ENCODE results near the gene PNLIPRP1. TPM values are rescaled to one million over a fixed set of nuclear protein-coding genes. Genes with fewer than 3 reads are reported as not detected.

PNLIPRP1 gene
- total and polyA plus RNA-seq, 8 donors, result 3,212 to 8,927 (median 4,675) TPM

DNA sequence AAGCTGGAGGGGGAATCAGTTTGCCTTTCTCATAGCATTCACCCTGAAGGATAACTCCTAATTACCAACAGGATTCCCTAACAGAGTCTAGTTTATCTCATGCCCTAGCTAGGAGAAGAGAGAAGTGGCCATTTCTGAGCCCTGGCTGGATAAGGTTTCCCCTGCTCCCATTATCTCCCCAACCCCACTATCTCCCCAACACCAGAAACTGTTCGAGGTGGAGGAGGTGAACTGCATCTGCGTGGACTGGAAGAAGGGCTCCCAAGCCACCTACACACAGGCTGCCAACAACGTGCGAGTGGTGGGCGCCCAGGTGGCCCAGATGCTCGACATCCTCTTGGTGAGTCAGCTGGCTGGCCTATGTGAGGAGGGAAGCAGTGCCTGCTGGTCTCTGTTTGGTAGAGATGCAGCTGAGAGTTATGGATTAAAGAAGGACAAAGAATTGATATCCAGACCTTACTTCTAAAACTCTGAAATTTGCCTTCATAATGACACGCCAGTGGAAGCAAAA is 3.8 kb downstream of the PNLIPRP1 start:
- Histone ChIP-seq H3K4me1 (peaks cover 0 to 17% (median under 1%) of the 10 kb centered on the region in 3 donors), H3K9me3 (no peaks in the 10 kb centered on the region), H3K27me3 (no peaks in the 10 kb centered on the region), H3K36me3 (peaks cover 0 to 42% (median 0%) of the 10 kb centered on the region in 3 donors), H3K27ac (peak overlapping the region; percentile 39 to 95 (median 93)), H3K4me3 (peak overlapping the region in 3 of 4 donors; percentile 38 to 52 (median 46))
- ATAC-seq (no peak), DNase-seq (peak in 3 of 6 donors; percentile 30 to 67 (median 66)), FAIRE-seq (no peak)
- TF ChIP-seq, protein P1, sequence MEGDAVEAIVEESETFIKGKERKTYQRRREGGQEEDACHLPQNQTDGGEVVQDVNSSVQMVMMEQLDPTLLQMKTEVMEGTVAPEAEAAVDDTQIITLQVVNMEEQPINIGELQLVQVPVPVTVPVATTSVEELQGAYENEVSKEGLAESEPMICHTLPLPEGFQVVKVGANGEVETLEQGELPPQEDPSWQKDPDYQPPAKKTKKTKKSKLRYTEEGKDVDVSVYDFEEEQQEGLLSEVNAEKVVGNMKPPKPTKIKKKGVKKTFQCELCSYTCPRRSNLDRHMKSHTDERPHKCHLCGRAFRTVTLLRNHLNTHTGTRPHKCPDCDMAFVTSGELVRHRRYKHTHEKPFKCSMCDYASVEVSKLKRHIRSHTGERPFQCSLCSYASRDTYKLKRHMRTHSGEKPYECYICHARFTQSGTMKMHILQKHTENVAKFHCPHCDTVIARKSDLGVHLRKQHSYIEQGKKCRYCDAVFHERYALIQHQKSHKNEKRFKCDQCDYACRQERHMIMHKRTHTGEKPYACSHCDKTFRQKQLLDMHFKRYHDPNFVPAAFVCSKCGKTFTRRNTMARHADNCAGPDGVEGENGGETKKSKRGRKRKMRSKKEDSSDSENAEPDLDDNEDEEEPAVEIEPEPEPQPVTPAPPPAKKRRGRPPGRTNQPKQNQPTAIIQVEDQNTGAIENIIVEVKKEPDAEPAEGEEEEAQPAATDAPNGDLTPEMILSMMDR (IDR thresholded peaks at IDR 0.05), result no peak
- intact Hi-C loops (cut with DNase I), result loop anchor here in 1 of 3 donors (5.0 kb wide), 1 partner anchor 52 kb away; no protein-coding TSS in a partner anchor
- 45 to 49% methylated on average over 7 of the region's 7 CpGs for WGBS, 2 donors

DNA sequence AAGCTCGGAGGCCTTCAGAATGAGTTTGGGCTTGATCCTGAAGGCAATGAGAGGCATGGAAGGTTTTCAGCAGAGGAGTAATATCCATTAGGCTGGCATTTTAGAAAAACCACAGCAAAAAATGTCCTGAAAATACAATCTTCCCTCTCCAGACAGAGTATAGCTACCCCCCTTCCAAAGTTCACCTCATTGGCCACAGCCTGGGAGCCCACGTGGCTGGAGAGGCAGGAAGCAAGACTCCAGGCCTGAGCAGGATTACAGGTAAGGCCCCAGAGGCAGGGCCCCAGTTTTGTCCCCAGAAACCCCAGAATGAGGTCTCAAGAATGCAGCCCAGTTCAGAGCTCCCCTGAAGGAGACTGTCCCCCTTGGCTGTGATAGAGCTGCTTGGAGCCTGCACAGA is 5.3 kb downstream of the PNLIPRP1 start:
- Histone ChIP-seq H3K4me3 (peak overlapping the region in 3 of 4 donors; percentile 2 to 52 (median 46)), H3K9me3 (no peaks in the 10 kb centered on the region), H3K27me3 (no peaks in the 10 kb centered on the region), H3K27ac (peak overlapping the region; percentile 26 to 95 (median 93)), H3K36me3 (peaks cover 0 to 55% (median 0%) of the 10 kb centered on the region in 3 donors), H3K4me1 (peaks cover 0 to 16% (median 4%) of the 10 kb centered on the region in 3 donors)
- FAIRE-seq, result no peak
- intact Hi-C loops (cut with DNase I), result no loop called here
- TF ChIP-seq, protein P1 (IDR thresholded peaks at IDR 0.05), result no peak
- peak in 3 of 6 donors; percentile 15 to 47 (median 29) for DNase-seq
- 39 to 57% methylated on average over 2 of the region's 2 CpGs for WGBS, 2 donors
- peak in 1 of 4 donors; percentile 8 for ATAC-seq

DNA sequence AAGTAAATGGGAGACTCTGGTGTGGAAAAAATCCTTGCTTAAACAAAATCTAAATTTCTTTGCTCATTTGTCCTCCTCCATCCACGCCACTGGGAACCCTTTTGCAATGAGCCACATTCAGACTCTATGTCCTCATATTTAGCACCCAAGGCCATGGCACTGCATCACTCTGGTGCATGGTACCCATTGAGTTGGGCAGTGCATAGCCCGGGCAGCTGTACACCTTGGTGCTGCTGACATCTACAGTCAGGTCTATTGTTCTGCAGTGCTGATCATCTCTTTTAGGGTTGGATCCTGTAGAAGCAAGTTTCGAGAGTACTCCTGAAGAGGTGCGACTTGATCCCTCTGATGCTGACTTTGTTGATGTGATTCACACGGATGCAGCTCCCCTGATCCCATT is 6.8 kb downstream of the PNLIPRP1 start:
- peak overlapping the region in 2 of 4 donors; percentile 19 to 52 for H3K4me3 ChIP-seq
- no peaks in the 10 kb centered on the region for H3K27me3 ChIP-seq
- 41 to 42% methylated on average over 5 of the region's 5 CpGs for WGBS, 2 donors
- peak overlapping the region; percentile 19 to 35 (median 27) for H3K27ac ChIP-seq
- FAIRE-seq, result no peak
- ATAC-seq, result peak; percentile 7 to 28 (median 20)
- peak in 3 of 6 donors; percentile 39 to 58 (median 53) for DNase-seq
- H3K4me1 ChIP-seq, result peaks cover 0 to 19% (median 4%) of the 10 kb centered on the region in 3 donors
- TF ChIP-seq, protein P1 (IDR thresholded peaks at IDR 0.05), result no peak
- peaks cover 0 to 55% (median 0%) of the 10 kb centered on the region in 3 donors for H3K36me3 ChIP-seq
- no peaks in the 10 kb centered on the region for H3K9me3 ChIP-seq
- intact Hi-C loops (cut with DNase I), result no loop called here

DNA sequence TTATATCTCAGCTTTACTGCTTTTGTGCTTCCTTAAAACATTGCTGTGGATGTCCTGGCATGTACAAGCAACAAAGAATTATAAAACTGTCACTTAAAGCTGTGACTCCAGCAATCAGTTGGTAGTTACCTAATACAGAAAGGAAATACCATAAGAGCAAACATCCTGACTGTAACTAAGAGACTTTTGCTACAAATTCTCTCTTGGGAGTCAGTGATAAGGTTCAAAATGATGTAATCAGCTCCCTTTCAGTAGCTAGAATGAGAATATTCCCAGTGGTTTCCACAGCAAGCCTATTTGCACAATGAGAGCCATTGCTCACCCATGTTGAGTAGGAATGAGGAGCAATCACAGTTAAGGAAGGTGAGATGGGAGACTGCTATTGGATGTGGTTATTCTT is 7.6 kb downstream of the PNLIPRP1 start:
- TF ChIP-seq, protein P1 (IDR thresholded peaks at IDR 0.05), result no peak
- Histone ChIP-seq H3K36me3 (peaks cover 0 to 55% (median 0%) of the 10 kb centered on the region in 3 donors), H3K4me1 (peaks cover 0 to 19% (median 4%) of the 10 kb centered on the region in 3 donors), H3K27me3 (no peaks in the 10 kb centered on the region), H3K27ac (peak overlapping the region; percentile 19 to 35 (median 27)), H3K4me3 (peak overlapping the region in 2 of 4 donors; percentile 19 to 52), H3K9me3 (no peaks in the 10 kb centered on the region)
- ATAC-seq (peak in 3 of 4 donors; percentile 1 to 4 (median 2)), DNase-seq (no peak), FAIRE-seq (no peak)
- intact Hi-C loops (cut with DNase I), result no loop called here

GRCh38 chr10:116599991-116600390 is 9.2 kb downstream of the PNLIPRP1 start:
- H3K36me3 ChIP-seq, result peaks cover 0 to 55% (median 0%) of the 10 kb centered on the region in 3 donors
- FAIRE-seq (no peak), ATAC-seq (no peak), DNase-seq (peak in 2 of 6 donors; percentile 10 to 22)
- peaks cover 0 to 15% (median 4%) of the 10 kb centered on the region in 3 donors for H3K4me1 ChIP-seq
- H3K4me3 ChIP-seq, result peak overlapping the region in 2 of 4 donors; percentile 18 to 19
- 28 to 31% methylated on average over 5 of the region's 5 CpGs for WGBS, 2 donors
- intact Hi-C loops (cut with DNase I), result no loop called here
- TF ChIP-seq, protein P1 (IDR thresholded peaks at IDR 0.05), result no peak
- no peaks in the 10 kb centered on the region for H3K27me3 ChIP-seq
- H3K27ac ChIP-seq, result no peak overlapping the region
- no peaks in the 10 kb centered on the region for H3K9me3 ChIP-seq
